Urothelium cell line (cell line): Measurements from ENCODE around the gene LRRFIP1.
"Not testable (repeated sequence)": the region's sequence is repeated elsewhere in the genome, so short reads cannot be mapped to it uniquely, and the experiment has no call there.

Experiments used
- DNase-seq: peaks from one replicate; pipeline ENCODE4 v3.0.0; 2011; ENCODE audit warnings: low spot score, mixed read lengths
- FAIRE-seq: peaks from 2 replicates; lab custom pipeline; 2011; peaks lifted over from hg19 to GRCh38; lab: Jason Lieb, UNC

LRRFIP1 gene

GRCh38 chr2:237762291-237763182 lies 135.2 kb downstream of the LRRFIP1 start:
- FAIRE-seq, DNase-seq: not testable (repeated sequence)

GRCh38 chr2:237763812-237764211 lies 136.4 kb downstream of the LRRFIP1 start:
- DNase-seq (no peak), FAIRE-seq (no peak)

GRCh38 chr2:237765122-237765521 lies 137.7 kb downstream of the LRRFIP1 start:
- DNase-seq, FAIRE-seq: not testable (repeated sequence)

- no peak for FAIRE-seq
- DNase-seq, result no peak
Observed at GRCh38 chr2:237765875-237766274, 138.5 kb downstream of the LRRFIP1 start.

GRCh38 chr2:237766340-237766739 lies 139.0 kb downstream of the LRRFIP1 start:
- FAIRE-seq, result no peak
- no peak for DNase-seq

- DNase-seq (no peak), FAIRE-seq (no peak)
Observed at GRCh38 chr2:237772513-237772912, 145.1 kb downstream of the LRRFIP1 start.

- DNase-seq (no peak), FAIRE-seq (no peak)
Observed at GRCh38 chr2:237773826-237774225, 146.4 kb downstream of the LRRFIP1 start.

- peak; percentile 9 for FAIRE-seq
Observed at GRCh38 chr2:237774811-237775553, 147.6 kb downstream of the LRRFIP1 start.

GRCh38 chr2:237779521-237779920 lies 152.1 kb downstream of the LRRFIP1 start:
- no peak for FAIRE-seq
- no peak for DNase-seq

More at GRCh38 chr2:237774811-237775553, 147.6 kb downstream of the LRRFIP1 start:
- peak; percentile 69 for DNase-seq

- DNase-seq (no peak), FAIRE-seq (no peak)
Observed at GRCh38 chr2:237782181-237782580, 154.8 kb downstream of the LRRFIP1 start.

- FAIRE-seq, DNase-seq: not testable (repeated sequence)
Observed at GRCh38 chr2:237783678-237784077, 156.3 kb downstream of the LRRFIP1 start.

GRCh38 chr2:237786936-237787335 lies 159.5 kb downstream of the LRRFIP1 start:
- FAIRE-seq (peak; percentile 59), DNase-seq (no peak)

- DNase-seq (no peak), FAIRE-seq (no peak)
Observed at GRCh38 chr2:237790353-237790752, 163.0 kb downstream of the LRRFIP1 start.

- no peak for DNase-seq
- no peak for FAIRE-seq
Observed at GRCh38 chr2:237791977-237792727, 164.8 kb downstream of the LRRFIP1 start.

GRCh38 chr2:237797253-237797652 lies 169.9 kb downstream of the LRRFIP1 start:
- no peak for DNase-seq
- FAIRE-seq, result no peak

- no peak for DNase-seq
- FAIRE-seq, result no peak
Observed at GRCh38 chr2:237798236-237799059, 171.1 kb downstream of the LRRFIP1 start, which contains the start of gene RBM44. Gene RBM44 (plus strand): TSS chr2:237798779. CDS start chr2:237813610, 14,831 bp downstream.

- no peak for FAIRE-seq
Observed at GRCh38 chr2:237799060-237799428, 171.7 kb downstream of the LRRFIP1 start.

GRCh38 chr2:237801466-237801865 lies 174.1 kb downstream of the LRRFIP1 start:
- DNase-seq, result no peak

More at GRCh38 chr2:237799060-237799428, 171.7 kb downstream of the LRRFIP1 start:
- no peak for DNase-seq

GRCh38 chr2:237806334-237806733 lies 178.9 kb downstream of the LRRFIP1 start:
- FAIRE-seq (no peak), DNase-seq (no peak)

More at GRCh38 chr2:237801466-237801865, 174.1 kb downstream of the LRRFIP1 start:
- FAIRE-seq, result no peak

GRCh38 chr2:237815637-237816036 lies 188.2 kb downstream of the LRRFIP1 start:
- DNase-seq (no peak), FAIRE-seq (no peak)
